HG02852 (cell line): ENCODE data around the gene COL6A2.
"Not testable (repeated sequence)": the region's sequence is repeated elsewhere in the genome, so short reads cannot be mapped to it uniquely, and the experiment has no call there.

ENCODE experiments used
- ATAC-seq: cut with Tn5 transposase; IDR thresholded peaks from one replicate; pipeline ENCODE4 v1.9.1; 2021; ENCODE audit warnings: mild to moderate bottlenecking, moderate library complexity; ENCODE audit not compliant: unreplicated experiment

COL6A2 gene

DNA sequence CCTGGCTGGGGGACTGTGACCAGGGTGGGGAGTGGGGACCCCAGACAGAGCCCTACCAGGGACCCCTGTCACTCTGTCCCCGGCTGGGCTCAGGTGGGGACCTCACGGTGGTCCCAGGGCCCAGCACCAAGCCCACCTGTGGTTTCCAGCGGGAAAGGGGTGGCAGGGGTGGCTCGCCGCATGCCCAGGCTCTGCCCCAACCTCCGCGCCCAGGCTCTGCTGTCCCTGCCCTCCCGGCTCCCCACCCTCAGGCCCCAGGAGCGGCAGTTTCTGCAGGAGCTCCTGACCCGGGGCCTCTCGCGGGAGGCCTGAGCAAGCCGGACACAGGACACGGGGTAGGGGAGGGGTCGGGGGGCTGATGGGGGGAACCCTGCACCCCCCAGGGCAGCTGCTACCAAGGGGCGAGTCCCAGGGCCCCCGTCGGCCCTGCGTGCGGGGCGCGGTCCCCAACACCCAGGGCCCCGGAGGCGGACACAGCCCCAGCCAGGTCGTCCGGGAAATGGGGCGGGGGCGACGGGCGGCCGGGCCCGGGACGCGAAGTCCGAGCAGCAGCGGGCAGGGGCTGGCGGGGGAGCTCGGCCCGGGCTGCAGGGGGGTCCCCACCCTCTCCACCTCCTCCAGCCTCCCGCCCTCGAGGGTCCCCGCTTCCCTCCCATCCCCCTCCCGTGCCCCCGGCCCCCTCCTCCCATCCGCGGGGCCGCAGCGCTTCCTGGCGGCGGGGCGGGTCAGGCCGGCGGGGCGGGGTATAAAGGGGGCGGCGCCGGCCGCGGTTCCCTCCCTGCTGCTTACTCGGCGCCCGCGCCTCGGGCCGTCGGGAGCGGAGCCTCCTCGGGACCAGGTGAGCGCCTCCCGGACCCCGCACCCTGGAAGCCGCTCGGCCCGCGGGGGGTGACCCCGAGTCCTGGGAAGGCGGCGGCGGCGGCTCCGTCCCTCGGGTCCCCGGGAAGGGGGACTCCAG is at the start of gene COL6A2:
Gene COL6A2 (plus strand): TSS at position 777 of the 958 bp plus-strand sequence.
- no peak for ATAC-seq

DNA sequence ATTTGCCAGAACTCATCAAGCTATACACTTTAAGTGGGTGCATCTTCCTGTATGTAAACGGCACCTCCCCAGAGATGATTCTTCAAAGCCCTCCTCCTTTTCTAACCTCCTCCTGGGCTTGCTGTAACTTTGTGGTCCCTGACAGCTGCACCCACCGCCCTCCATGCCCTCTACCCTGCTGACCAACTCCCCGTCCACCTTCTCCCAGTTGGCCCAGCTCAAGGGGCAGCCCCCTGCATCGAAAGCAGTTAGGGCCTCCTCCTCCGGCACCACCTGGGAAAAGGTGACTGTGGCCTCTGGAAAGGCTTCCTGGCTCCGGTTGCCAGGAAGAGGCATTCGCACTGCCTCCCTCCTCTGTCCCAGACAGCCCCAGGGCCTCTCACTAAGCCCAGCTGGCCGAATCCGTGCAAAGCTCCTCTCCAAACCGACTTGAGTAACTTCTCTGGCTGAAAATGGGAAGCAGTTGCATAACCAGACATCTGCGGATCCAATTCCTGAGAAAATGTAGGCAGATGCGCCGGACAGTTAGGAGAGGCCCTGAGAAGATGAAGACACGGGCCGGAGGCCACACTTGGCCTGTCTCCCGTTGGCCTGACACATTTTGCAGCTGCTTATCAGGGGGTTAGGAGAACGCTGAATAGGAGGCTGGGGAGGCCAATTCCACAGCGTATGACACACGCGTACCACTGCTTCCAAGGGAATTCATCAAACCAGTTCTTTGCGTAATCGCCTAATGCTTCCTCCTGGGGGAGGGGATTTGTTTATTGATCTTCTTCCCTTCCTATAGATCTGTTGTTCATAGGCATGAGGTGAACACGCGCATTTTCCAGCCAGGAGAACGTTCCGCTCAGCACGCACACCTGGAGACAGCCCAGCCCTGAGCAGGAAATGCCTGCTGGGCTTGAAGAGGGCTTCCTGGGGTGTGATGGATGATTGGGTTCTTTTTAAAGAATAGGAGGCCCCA is 48.7 kb upstream of the COL6A2 start:
- no peak for ATAC-seq

DNA sequence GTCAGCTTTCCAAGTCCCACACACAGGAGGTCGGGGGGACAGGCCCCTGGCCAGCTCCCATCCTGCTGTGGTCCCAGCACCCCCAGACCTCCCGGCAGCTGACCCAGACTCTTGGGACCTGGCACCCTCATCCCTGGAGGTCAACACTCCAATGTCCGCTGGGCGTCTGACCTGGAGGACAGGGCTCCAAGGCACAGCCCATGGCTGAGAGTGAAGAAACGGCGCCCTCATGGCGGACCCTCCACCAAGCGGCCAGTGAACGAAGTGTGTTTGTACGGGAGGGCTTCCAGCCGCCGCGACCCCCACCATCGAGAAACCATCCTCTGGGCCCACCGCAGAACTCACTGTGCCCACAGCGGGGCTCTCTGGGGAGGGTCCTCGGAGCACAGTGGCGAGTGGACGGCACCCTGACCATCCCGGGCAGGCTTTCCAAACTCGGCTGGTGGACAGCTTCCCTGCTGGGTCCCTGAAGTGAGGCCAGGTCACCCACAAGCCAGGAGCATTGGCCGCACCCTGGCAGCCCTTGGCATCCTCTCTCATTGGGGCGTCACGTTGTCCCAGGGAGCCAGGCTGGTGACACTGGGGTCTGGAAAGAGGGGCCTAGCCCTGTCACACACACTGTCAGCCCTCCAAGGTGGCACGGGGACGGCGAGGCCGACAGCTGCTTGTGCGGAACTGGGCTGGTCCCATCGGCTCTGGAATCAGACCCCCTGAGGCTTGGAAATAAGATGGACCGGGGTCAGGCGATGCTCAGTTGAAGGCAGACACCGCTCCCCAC is 47.8 kb upstream of the COL6A2 start:
- no peak for ATAC-seq

DNA sequence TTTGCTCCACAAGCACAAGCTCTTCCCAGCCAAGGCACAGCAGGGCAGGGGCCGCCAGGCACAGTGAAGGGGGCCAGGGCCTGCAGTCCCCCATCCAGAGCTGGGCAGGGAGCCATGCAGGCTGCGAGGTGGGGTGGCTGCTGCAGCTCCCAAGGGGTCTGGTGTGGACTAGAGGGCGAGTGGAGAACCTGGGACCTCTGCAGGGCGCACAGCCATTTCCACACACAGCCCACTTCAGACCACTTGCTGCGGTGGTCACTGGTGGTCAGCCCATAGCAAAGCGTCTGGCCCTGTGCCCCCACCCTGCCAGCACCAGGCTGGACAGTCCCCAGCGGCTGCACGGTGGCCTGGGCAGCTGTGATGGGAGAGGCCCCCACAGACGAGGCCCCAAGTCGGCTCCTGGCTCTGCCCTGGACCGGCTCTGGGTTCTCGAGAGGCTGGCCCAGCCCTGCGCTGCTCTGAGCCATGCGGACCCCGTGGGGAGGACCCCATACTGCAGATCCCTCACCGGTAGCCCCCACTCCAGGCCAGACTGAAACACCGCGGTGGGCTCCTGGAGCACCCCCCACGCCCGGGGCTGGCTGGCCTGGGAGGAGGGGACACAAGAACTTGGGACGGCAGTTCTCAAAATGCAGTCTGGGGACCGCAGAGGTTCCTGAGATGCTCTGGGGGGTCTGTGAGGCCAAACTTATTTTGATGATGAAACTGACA is 47.1 kb upstream of the COL6A2 start:
- no peak for ATAC-seq

DNA sequence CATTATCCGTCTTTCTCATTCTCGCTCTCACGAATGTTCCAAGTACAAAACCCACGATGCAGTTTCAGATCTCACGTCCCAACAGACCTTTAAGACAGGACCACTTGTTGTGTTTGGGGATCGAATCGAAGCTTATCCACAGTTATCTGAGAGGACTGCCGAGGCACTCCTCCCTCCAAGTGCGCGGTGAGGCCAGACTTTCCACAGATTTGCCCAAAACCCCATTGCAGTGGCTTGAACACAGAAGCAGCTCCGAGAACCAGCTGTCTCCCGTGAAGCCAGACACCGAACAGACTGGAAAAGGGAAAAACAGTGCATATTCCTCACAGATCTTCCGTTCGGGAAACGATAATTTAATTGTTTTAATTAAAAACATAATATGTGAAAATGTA is 46.5 kb upstream of the COL6A2 start:
- no peak for ATAC-seq

DNA sequence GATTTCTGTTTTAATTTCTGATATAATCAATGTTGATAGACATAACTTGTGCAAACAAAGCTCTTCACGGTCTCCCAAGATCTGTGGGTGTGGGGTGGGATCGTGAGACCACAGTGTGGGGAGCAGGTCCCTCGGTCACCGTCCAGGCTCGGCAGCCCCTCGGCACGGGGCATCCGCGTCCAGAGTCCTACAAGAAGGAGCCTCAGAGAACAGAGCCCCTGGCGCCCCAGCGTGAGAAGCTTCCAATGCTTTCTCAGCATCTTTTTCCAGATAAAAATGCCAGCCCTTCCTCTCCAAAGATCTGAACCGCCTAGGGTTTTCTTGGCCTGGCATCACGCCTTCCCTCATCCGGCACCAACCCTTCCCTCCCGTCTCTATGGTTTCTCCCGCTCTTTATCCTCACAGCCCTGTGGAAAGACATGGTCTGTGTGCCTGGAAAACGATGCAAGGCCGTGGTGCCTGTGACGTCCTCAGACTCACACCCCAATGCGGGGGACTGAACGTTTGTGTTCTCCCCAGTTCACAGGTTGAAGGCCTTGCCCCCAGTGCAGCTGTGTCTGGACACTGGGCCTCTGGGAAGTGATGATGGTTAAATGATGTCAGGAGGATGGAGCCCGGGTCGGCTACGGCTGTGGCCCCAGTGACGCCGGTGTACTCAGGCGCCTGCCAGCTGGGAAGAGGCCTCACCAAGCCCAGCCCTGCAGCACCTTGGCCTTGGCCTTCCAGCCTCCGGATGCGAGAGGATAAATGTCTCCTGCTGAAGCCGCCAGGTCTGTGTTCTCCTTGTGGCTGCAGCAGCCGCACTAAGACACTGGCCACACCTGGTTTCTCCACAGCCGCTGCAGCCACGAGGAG is 45.9 kb upstream of the COL6A2 start:
- ATAC-seq = no peak

DNA sequence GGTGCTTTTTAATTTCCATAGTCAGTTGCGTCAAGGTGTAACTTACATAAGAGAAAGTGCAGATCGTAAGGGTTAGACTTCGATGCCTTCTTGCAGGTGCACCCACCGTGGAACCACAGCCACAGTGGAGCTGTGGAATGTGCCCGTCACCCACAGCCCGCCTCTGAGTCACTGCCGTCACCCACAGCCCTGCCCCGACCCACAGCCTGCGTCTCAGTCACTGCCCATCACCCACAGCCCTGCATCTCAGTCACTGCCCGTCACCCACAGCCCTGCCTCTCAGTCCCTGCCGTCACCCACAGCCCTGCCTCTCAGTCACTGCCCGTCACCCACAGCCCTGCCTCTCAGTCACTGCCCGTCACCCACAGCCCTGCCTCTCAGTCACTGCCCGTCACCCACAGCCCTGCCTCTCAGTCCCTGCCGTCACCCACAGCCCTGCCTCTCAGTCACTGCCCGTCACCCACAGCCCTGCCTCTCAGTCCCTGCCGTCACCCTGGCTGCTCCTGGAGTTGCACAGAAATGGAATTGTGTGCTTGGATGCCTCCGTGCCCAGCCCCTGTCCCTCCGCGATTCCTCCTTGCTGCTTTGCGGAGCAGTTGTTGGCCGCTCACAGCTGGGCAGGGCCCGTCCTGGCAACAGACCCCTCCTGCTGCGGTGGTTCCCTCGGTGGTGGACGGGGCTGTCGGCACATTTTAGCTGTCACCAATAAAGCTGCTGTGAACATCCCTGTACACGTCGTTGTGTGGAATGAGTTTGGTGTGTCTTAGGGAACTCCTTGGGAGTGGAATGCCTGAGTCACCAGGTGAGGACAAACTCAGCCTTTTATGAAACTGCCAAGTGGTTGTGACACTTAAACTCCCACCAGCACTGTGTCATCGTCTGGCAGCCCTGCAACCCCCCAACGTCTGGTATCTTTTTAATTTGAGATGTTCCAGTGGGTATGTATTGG is 44.9 kb upstream of the COL6A2 start:
- ATAC-seq = no peak

DNA sequence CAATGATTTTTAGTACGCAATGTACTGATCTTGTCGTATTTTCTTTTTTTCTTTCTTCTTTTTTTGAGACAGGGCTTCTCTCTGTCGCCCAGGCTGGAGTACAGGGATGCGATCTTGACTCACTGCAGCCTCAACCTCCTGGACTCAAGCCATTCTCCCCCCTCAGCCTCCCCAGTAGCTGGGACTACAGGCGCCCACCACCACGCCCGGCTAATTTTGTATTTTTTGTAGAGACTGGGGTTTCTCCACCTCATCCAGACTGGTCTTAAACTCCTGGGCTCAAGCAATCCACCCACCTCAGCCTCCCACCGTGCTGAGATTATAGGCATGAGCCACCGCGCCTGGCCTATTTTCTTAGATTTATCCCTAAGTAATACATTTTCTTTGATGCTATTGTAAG is 43.9 kb upstream of the COL6A2 start:
- ATAC-seq = no peak

DNA sequence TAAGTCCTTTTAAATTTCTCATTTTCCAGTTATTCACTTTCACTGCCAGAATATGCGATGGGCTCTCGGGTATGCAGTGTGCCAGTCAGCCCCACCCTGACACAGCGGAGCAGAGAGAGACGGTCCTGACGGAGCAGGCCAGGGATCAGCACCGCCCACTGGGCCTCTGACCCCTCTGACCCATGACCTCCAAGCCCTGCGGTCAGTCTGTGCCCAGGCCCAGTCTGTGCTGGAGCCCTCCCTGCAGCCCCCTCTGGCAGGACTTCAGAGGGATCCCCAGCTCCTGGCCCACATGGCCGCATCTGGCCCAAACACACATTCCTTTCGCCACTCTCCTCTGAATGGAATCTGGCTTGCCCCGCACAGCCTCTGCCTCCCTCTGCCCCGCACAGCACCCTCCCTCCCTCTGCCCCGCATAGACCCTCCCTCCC is 43.4 kb upstream of the COL6A2 start:
- ATAC-seq = no peak

DNA sequence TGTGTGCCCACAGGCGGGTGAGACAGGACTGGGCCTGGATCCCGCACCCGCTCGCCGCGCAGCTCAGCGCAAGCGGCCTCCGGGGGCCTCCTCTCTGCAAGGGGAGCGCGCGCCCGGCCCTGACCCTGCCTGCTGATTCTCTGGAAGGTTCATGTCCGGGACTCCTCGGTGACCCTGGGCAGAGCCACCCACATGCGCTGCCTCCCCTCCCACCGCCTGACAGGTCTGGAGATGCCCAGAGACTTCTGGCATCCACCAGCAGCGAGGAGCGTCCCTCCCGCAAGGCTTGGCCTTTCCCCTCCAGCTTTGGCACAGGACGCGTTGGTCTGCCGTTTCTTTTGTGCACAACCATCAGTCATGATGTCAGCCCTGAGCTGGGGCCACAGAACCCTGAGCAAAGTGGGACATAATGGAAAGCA is 42.0 kb upstream of the COL6A2 start:
- no peak for ATAC-seq

DNA sequence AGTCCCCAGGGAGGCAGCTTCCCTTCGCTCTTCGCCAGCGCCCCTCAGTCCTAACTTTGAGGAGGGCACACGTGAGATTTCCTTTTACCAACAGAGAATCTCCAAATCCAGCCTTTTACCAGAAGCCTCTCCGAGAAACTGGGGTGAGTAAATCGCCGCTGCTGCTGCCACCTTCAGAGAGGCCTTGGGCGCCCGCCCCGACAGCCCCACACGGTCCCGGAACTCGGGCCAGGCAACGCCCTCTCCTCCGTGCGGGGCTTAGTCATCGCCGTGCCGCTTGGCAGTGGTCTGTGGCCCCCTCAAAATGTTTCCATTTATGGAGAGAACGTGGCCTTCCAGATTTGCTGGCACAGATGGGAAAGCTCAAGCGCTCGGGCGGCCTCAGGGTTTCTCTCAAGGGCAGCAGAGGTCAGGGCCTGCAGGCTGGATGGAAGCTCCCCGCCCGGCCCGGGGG is 41.4 kb upstream of the COL6A2 start:
- ATAC-seq = no peak

DNA sequence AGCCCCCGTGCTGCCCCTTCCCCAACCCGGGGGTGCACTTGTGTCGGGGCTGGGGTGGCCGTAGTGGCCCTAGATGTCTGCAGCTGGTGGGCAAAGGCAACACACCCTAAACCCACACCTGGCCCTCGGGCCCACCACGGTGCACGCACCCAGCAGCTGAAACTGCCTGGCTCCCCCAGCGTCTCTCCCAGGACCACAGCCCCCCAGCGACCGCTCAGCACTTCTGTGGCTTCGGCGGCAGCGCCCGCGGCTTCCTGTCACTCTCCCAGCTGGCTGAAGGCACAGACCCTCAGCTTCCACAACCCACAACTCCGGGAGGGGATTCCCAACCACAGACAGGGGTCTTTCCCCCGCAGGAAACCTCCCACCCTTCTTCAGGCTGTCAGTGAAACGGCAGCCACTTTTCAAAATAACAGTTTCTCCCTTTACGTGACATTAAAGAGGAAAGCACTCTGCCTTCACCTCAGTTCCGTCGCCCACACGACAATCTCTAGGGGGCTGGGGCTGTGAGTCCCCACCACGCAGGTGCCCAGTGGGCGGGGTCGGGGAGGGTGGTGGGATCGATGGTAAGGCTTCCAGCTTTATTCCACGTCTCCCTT is 40.7 kb upstream of the COL6A2 start:
- no peak for ATAC-seq

DNA sequence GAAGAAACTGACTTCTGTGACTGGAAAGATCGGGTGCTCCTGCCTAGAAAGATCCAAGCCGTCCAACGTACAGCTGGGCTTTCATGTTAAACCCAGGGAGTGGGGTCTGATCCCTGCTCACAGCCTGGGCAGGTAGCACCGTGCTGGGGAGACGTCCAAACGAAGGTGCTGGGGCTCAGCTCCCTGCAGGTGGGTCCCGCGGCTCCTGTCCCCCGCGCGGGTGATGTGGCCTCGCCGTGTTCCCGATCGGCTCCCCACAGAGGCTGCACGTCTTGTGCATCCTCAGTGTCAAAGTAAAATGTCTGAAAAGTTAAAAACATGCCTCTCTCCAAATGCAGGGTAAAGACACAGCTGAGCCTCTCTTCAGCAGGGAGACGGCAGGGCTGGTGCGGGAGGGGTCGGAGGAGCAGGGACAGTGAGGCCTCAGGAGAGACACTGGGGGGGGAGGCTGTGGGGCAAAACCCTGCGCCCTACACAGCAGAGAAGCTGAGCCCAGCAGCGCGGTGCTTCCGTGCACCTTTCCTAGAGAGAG is 40.1 kb upstream of the COL6A2 start:
- ATAC-seq = no peak

DNA sequence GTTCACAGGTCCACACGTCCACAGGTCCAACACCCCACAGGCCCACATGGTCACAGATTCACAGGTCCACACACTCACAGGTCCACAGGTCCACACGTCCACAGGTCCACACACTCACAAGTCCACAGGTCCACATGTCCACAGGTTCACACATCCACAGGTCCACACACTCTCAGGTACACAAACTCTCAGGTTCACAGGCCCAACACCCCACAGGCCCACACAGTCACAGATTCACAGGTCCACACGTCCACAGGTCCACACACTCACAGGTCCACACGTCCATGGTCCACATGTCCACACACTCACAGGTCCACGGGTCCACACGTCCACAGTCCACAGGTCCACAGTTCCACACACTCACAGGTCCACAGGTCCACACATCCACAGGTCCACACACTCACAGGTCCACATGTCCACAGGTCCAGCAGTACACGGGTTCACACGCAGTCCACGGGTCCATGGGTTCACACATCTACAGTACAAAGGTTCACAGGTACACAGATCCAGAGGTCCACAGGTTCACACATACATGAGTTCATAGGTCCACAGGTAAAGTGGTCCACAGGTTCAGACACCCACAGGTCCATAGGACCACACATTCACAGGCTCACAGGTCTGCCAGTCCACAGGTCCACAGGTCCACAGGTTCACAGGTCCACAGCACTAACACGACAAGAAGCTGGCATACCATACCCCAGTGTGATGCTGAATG is 39.3 kb upstream of the COL6A2 start:
- no peak for ATAC-seq

DNA sequence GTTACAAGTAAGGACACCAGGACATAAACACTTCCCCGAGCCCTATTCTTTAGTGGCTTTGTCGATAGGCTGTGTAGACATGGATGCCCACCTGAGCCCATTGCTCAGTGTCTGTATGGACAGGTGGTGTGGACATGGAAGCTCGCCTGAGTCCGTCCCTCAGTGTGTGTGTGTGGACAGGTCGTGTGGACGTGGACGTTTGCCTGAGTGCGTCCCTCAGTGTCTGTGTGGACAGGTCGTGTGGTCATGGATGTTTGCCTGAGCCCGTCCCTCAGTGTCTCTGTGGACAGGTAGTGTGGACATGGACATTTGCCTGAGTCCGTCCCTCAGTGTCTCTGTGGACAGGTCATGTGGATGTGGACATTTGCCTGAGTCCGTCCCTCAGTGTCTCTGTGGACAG is 38.7 kb upstream of the COL6A2 start:
- ATAC-seq = no peak

DNA sequence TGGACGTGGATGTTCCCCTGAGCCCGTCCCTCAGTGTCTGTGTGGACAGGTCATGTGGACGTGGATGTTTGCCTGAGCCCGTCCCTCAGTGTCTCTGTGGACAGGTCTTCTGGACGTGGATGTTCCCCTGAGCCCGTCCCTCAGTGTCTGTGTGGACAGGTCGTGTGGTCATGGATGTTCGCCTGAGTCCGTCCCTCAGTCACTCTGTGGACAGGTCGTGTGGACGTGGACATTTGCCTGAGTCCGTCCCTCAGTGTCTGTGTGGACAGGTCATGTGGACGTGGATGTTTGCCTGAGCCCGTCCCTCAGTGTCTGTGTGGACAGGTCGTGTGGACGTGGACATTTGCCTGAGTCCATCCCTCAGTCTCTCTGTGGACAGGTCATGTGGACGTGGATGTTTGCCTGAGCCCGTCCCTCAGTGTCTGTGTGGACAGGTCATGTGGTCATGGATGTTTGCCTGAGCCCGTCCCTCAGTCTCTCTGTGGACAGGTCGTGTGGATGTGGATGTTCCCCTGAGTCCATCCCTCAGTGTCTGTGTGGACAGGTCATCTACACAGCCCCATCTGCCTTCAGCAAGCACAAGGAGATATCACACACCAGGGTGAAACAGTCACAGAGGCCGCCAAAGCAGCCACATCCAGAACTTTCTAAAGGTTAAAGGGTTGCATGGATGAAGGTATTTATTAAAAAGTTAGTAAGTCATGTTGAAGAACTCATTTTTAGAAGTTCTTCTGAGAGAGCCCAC is 38.0 kb upstream of the COL6A2 start:
- ATAC-seq = not testable (repeated sequence)
